Spleen (tissue), 7 donors: ENCODE data around the gene HIP1.
"Not testable (repeated sequence)": the region's sequence is repeated elsewhere in the genome, so short reads cannot be mapped to it uniquely, and the experiment has no call there.

Source experiments
- POLR2A ChIP-seq, 3 donors: fragments of 450-650 bp; IDR thresholded peaks; one replicate each; pipeline ENCODE4 v1.5.1; 2017; ENCODE audit warnings: antibody characterized with exemption in 3 of 3, mild to moderate bottlenecking in 1 of 3
- TF ChIP-seq, protein P1 (sequence below), 11 experiments: fragments of 200-600 bp in 7 of 11; fragments of 450-650 bp in 4 of 11; sonication (generic) in 4 of 11; IDR thresholded peaks in 8 of 11; conservative IDR thresholded peaks in 3 of 11; 1 replicate in 7 of 11; 2 replicates in 4 of 11; pipeline versions ENCODE4 v1.4.0 to v1.8.0; 2016 to 2021; ENCODE audit warnings: antibody characterized with exemption in 11 of 11, inconsistent platforms in 4 of 11, mild to moderate bottlenecking in 1 of 11
- donor health status: DM: no; HTN: no; CAD: no; lungs with moderate emphysema.
- donor health status: DM: no; HTN: no; CAD: no.
- donor health status: DM: no; HTN: no; CAD: no.

DNA sequence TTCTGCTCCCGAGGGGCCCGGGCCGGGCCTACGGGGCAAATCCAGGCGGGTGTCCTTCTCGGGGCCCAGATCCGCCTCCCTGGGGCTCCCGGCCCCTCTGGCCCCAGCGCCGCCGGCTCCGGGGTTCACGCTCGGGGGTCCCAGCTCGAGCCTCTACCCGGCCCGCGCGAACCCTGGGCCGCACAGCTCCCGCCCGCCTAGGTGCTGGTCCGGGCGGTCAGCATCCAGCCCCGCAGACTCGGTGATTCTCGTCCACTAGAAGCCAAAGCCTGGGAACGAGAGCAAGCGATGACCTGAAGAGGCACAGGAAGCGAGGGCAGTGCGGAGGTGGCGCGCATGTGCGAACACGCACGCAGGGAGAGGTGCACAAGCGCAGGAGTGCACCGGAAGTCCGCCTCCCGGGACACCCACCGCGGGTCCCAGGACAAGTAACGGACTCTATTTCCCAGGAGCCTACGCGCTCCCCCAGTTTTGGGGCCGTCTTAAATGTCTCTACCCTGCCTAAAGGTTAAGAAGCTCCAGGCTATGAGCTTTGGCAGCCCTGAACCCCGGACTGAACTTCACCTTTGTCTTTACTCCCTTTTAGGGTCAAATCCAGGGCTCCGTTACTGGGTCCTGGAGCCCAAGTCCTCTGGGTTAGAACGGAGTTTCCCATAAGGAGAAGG is 252.6 kb downstream of the HIP1 start, which contains the start of gene POM121C:
- not testable (repeated sequence) for TF ChIP-seq POLR2A (IDR thresholded peaks at IDR 0.05)
- TF ChIP-seq, protein P1, sequence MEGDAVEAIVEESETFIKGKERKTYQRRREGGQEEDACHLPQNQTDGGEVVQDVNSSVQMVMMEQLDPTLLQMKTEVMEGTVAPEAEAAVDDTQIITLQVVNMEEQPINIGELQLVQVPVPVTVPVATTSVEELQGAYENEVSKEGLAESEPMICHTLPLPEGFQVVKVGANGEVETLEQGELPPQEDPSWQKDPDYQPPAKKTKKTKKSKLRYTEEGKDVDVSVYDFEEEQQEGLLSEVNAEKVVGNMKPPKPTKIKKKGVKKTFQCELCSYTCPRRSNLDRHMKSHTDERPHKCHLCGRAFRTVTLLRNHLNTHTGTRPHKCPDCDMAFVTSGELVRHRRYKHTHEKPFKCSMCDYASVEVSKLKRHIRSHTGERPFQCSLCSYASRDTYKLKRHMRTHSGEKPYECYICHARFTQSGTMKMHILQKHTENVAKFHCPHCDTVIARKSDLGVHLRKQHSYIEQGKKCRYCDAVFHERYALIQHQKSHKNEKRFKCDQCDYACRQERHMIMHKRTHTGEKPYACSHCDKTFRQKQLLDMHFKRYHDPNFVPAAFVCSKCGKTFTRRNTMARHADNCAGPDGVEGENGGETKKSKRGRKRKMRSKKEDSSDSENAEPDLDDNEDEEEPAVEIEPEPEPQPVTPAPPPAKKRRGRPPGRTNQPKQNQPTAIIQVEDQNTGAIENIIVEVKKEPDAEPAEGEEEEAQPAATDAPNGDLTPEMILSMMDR (IDR thresholded peaks at IDR 0.05 in 8 of 11, conservative IDR thresholded peaks at IDR 0.05 in 3 of 11): not testable (repeated sequence)
